B cell (primary cell): ENCODE measurements around the gene RETREG2. TPM values are rescaled to one million over a fixed set of nuclear protein-coding genes. Genes with fewer than 3 reads are reported as not detected.

Experiments
- ATAC-seq: fragments of 200-7000 bp; cut with Tn5 transposase; one replicate; pipeline ENCODE4 v1.10.0; 2021; ENCODE audit warnings: low read depth, mild to moderate bottlenecking, moderate number of reproducible peaks, moderate library complexity
- CTCF ChIA-PET: fragments of 350-600 bp; sonication (Branson Sonifier 250); formaldehyde crosslinking; loops from one replicate; lab custom pipeline; 2021; ENCODE audit warnings: antibody characterized with exemption, inconsistent platforms; lab: Charles Lee
- POLR2A ChIA-PET: fragments of 350-600 bp; sonication (Branson Sonifier 250); formaldehyde crosslinking; loops from one replicate; lab custom pipeline; 2021; ENCODE audit warnings: antibody characterized with exemption; lab: Charles Lee
- DNase-seq: peaks from one replicate; pipeline ENCODE4 v3.0.0; 2013
- H2AFZ ChIP-seq: 2 replicates; pipeline ENCODE4 v1.6.1; 2012; ENCODE audit warnings: mild to moderate bottlenecking, low read depth, low read length; ENCODE audit not compliant: insufficient read depth, poor library complexity, severe bottlenecking
- H3K27ac ChIP-seq, 2 donors: 1 replicate in 1 of 2; 2 replicates in 1 of 2; pipeline ENCODE4 v1.5.1; 2012 to 2013; ENCODE audit warnings: low read length in 2 of 2, mild to moderate bottlenecking in 2 of 2, moderate library complexity in 1 of 2
- H3K27me3 ChIP-seq, 4 experiments: fragments of 200-600 bp in 1 of 4; sonication (generic) in 1 of 4; replicated peaks in 1 of 4; 1 replicate in 2 of 4; 2 replicates in 2 of 4; pipeline versions ENCODE4 v1.6.1 to v1.7.0; 2013 to 2016; ENCODE audit warnings: low read length in 3 of 4, mild to moderate bottlenecking in 2 of 4, mixed read lengths in 1 of 4, moderate library complexity in 1 of 4; ENCODE audit not compliant: insufficient read depth in 4 of 4, control insufficient read depth in 3 of 4; ENCODE audit errors: control extremely low read depth in 1 of 4
- H3K36me3 ChIP-seq, 2 experiments: replicated peaks in 1 of 2; 1 replicate in 1 of 2; 2 replicates in 1 of 2; pipeline versions ENCODE4 v1.6.1 to v1.7.1; 2013; ENCODE audit warnings: low read length in 1 of 2; ENCODE audit not compliant: insufficient read depth in 2 of 2, control insufficient read depth in 1 of 2; ENCODE audit errors: control extremely low read depth in 1 of 2, extremely low read depth in 1 of 2
- H3K4me1 ChIP-seq, 2 donors: fragments of 200-600 bp in 1 of 2; sonication (generic) in 1 of 2; 1 replicate in 1 of 2; 2 replicates in 1 of 2; pipeline versions ENCODE4 v1.5.1 to v1.6.1; 2013 to 2017; ENCODE audit warnings: low read length in 2 of 2; ENCODE audit not compliant: control insufficient read depth in 2 of 2, insufficient read depth in 2 of 2
- H3K4me2 ChIP-seq: replicated peaks from 2 replicates; pipeline ENCODE3; 2012; ENCODE audit warnings: mild to moderate bottlenecking, low read depth, low read length; ENCODE audit not compliant: poor library complexity, severe bottlenecking
- H3K4me3 ChIP-seq, 5 experiments: fragments of 200-600 bp in 1 of 5; sonication (generic) in 1 of 5; 1 replicate in 3 of 5; 2 replicates in 2 of 5; pipeline versions ENCODE4 v1.5.1 to v1.7.0; 2011 to 2016; ENCODE audit warnings: low read length in 4 of 5, mild to moderate bottlenecking in 4 of 5, low read depth in 2 of 5, control low read depth in 1 of 5, moderate library complexity in 1 of 5; ENCODE audit not compliant: insufficient read depth in 1 of 5; ENCODE audit errors: control extremely low read depth in 1 of 5, extremely low read depth in 1 of 5
- H3K79me2 ChIP-seq: fragments of 200-600 bp; sonication (generic); one replicate; pipeline ENCODE4 v1.6.0; 2016; ENCODE audit warnings: low read length; ENCODE audit not compliant: control insufficient read depth, insufficient read depth
- H3K9ac ChIP-seq: fragments of 200-600 bp; sonication (generic); 2 replicates; pipeline ENCODE4 v1.6.1; 2017; ENCODE audit warnings: mild to moderate bottlenecking, low read length, moderate library complexity
- H3K9me3 ChIP-seq, 3 donors: one replicate each; pipeline versions ENCODE4 v1.6.1 to v1.7.1; 2013; ENCODE audit warnings: low read length in 2 of 3; ENCODE audit not compliant: control insufficient read depth in 2 of 3, insufficient read depth in 1 of 3; ENCODE audit errors: control extremely low read depth in 1 of 3
- H4K20me1 ChIP-seq: 2 replicates; pipeline ENCODE4 v1.6.0; 2012; ENCODE audit warnings: mild to moderate bottlenecking, low read length; ENCODE audit not compliant: insufficient read depth, control insufficient read depth, poor library complexity, severe bottlenecking
- H3K27ac Mint-ChIP-seq: one replicate; pipeline ENCODE4 v1.8.0; 2021; ENCODE audit warnings: mixed read lengths
- H3K27me3 Mint-ChIP-seq: one replicate; pipeline ENCODE4 v1.8.0; 2021; ENCODE audit warnings: mixed read lengths
- H3K4me1 Mint-ChIP-seq: one replicate; pipeline ENCODE4 v1.8.0; 2021; ENCODE audit warnings: mixed read lengths
- H3K4me3 Mint-ChIP-seq: one replicate; pipeline ENCODE4 v1.8.0; 2021; ENCODE audit warnings: mixed read lengths
- H3K9me3 Mint-ChIP-seq: one replicate; pipeline ENCODE4 v1.8.0; 2022; ENCODE audit warnings: mixed read lengths; ENCODE audit not compliant: insufficient read depth
- CTCF ChIP-seq: fragments of 200-600 bp; IDR thresholded peaks from one replicate; pipeline ENCODE4 v1.8.0; 2022; ENCODE audit warnings: antibody characterized with exemption, mild to moderate bottlenecking
- EZH2 ChIP-seq: IDR thresholded peaks from 2 replicates; pipeline ENCODE4 v1.6.1; 2012; ENCODE audit warnings: borderline replicate concordance, low read depth, mild to moderate bottlenecking, moderate library complexity, low read length; ENCODE audit not compliant: insufficient read depth, poor library complexity, severe bottlenecking
- WGBS: methylation state at CpG from one replicate; pipeline ENCODE4 v1.1.5; 2013; ENCODE audit warnings: missing lambda C conversion rate; ENCODE audit not compliant: insufficient coverage; 5-methylcytosine and 5-hydroxymethylcytosine counted together
- intact Hi-C: fragments of 100-400 bp; cut with micrococcal nuclease; formaldehyde crosslinking; loops from one replicate; pipeline ENCODE4 v1.10.0; 2022
- polyA plus RNA-seq: library from polyadenylated mRNA; depleted of rRNA; stranded (reverse); fragments of >200 nt; gene quantifications from 2 replicates; pipeline ENCODE4 v1.2.3, GENCODE V29; 2012
- total RNA-seq, 2 donors: library from RNA; stranded (reverse); fragments of 120-200 nt in 1 of 2; gene quantifications; 1 replicate in 1 of 2; 2 replicates in 1 of 2; pipeline versions ENCODE4 v1.2.3 to v1.2.4, GENCODE V29; 2013 to 2022

RETREG2 gene
- total and polyA plus RNA-seq, 2 donors (not counting 1 experiment from before 2014, with no cell fraction given) = 46.7 to 102 TPM

GRCh38 chr2:219175486-219175885, 2.6 kb upstream of the RETREG2 start:
- peaks cover 42% of the 10 kb centered on the region for H3K4me1 Mint-ChIP-seq
- POLR2A ChIA-PET = interaction anchor here (0.5 to 4.0 kb wide), 10 partner anchors 16 to 212 kb away, joined by 3 to 46 read pairs (median 10); partner anchors contain the start of genes ANKZF1, ATG9A, DNAJB2 and DNPEP
- ATAC-seq (no peak), DNase-seq (no peak)
- no peaks in the 10 kb centered on the region for H3K9me3 Mint-ChIP-seq
- intact Hi-C loops = loop anchor here (5.0 kb wide), 2 partner anchors 322 to 958 kb away; partner anchors contain the start of genes ARPC2 and GMPPA
- peak overlapping the region; percentile 65 for H3K27ac Mint-ChIP-seq
- Histone ChIP-seq H3K9ac (peak overlapping the region; percentile 97), H3K9me3 (no peaks in the 10 kb centered on the region), H4K20me1 (peaks cover 47% of the 10 kb centered on the region), H3K4me2 (peak overlapping the region; percentile 83), H3K36me3 (peaks cover 3 to 53% of the 10 kb centered on the region in 2 experiments), H3K4me1 (peaks cover 17 to 55% of the 10 kb centered on the region in 2 donors), H3K79me2 (peaks cover 43% of the 10 kb centered on the region), H3K27me3 (no peaks in the 10 kb centered on the region), H2AFZ (no peak overlapping the region), H3K27ac (peak overlapping the region; percentile 94 to 97), H3K4me3 (peak overlapping the region; percentile 71 to 97 (median 94))
- peak overlapping the region; percentile 99 for H3K4me3 Mint-ChIP-seq
- TF ChIP-seq CTCF (no peak), EZH2 (no peak)
- no peaks in the 10 kb centered on the region for H3K27me3 Mint-ChIP-seq
- CTCF ChIA-PET = interaction anchor here (0.8 to 8.6 kb wide), 14 partner anchors 9 to 299 kb away, joined by 3 to 136 read pairs (median 10); partner anchors contain the start of genes ABCB6, ANKZF1, ATG9A and DNAJB2
- 87% methylated on average over 6 of the region's 7 CpGs for WGBS
